Epithelial cell of alveolus of lung (primary cell): ENCODE data around the gene TRIM49D1. TPM values are rescaled to one million over a fixed set of nuclear protein-coding genes. Genes with fewer than 3 reads are reported as not detected.

ENCODE experiments used
- total RNA-seq: library from RNA; depleted of rRNA; stranded (reverse); fragments of >200 nt; gene quantifications from 2 replicates; pipeline ENCODE4 v1.2.1, GENCODE V29; 2015

TRIM49D1 gene
- not detected in 2 replicates for total RNA-seq

GRCh38 chr11:89922195-89922660, at the start of gene TRIM49D1:
TRIM49D1 (minus strand) TSS chr11:89922245; CDS start chr11:89917710, 4,535 bp downstream.

GRCh38 chr11:89965737-89966136, 43.7 kb upstream of the TRIM49D1 start, which contains the start of gene TRIM64:
TRIM64 (plus strand) TSS chr11:89966037; CDS start chr11:89968504, 2,467 bp downstream.

GRCh38 chr11:89923764-89924163, 1.7 kb upstream of the TRIM49D1 start, which contains the start of gene TRIM49D2:
TRIM49D2 (plus strand) TSS chr11:89924064; CDS start chr11:89926762, 2,698 bp downstream.

Other genes with a start within 250 kb of the TRIM49D1 start
- not detected in 2 replicates for gene TRIM77, start 211.9 kb downstream of the TRIM49D1 start, total RNA-seq
- gene TRIM49, start 113.7 kb downstream of the TRIM49D1 start, total RNA-seq, result not detected in 2 replicates
- not detected in 2 replicates for gene TRIM64B, start 43.8 kb downstream of the TRIM49D1 start, total RNA-seq
- gene TRIM49D2, start 1.8 kb upstream of the TRIM49D1 start, total RNA-seq, result not detected in 2 replicates
- gene TRIM64, start 43.8 kb upstream of the TRIM49D1 start, total RNA-seq, result not detected in 2 replicates
- gene TRIM49C, start 108.9 kb upstream of the TRIM49D1 start, total RNA-seq, result not detected in 2 replicates
- not detected in 2 replicates for gene UBTFL1, start 163.7 kb upstream of the TRIM49D1 start, total RNA-seq
- gene NAALAD2, start 212.4 kb upstream of the TRIM49D1 start, total RNA-seq, result 1.7 and 4.6 TPM in 2 replicates